Temporal lobe (tissue), 2 donors: ENCODE data around the gene ANKIB1. TPM values are rescaled to one million over a fixed set of nuclear protein-coding genes. Genes with fewer than 3 reads are reported as not detected.

Experiments
- small RNA-seq: library from RNA; depleted of rRNA; stranded (forward); fragments of <200 nt; gene quantifications from one replicate; pipeline ENCODE3, GENCODE V24; 2014; ENCODE audit warnings: low replicate concordance
- total RNA-seq: library from RNA; depleted of rRNA; stranded (reverse); fragments of >200 nt; gene quantifications from one replicate; pipeline ENCODE4 v1.2.3, GENCODE V29; 2014

The ANKIB1 gene
- total RNA-seq, 1 donor from 2014 or later, result 87.0 TPM

Small RNA genes within 50 kb of the gene (small RNA-seq; reads per million reads assigned to genes)
- not detected for gene MIR1285-1
- gene RF00019, result not detected

Other genes with a start within 250 kb of the ANKIB1 start
- 319 TPM for gene CYP51A1, start 111.5 kb upstream of the ANKIB1 start, total RNA-seq
- 0.74 TPM for gene LRRD1, start 66.8 kb upstream of the ANKIB1 start, total RNA-seq
- 68.4 TPM for gene KRIT1, start 60 bp upstream of the ANKIB1 start, total RNA-seq
- 20.2 TPM for gene GATAD1, start 201.5 kb downstream of the ANKIB1 start, total RNA-seq
- not detected for gene ERVW-1, start 232.0 kb downstream of the ANKIB1 start, total RNA-seq